Esophagus squamous epithelium (tissue), 5 donors: ENCODE data around the gene RTN4RL1. TPM values are rescaled to one million over a fixed set of nuclear protein-coding genes. Genes with fewer than 3 reads are reported as not detected.
A peak's percentile ranks its signal among the peaks of the same experiment; 100 is the strongest.
"Not testable (repeated sequence)": the region's sequence is repeated elsewhere in the genome, so short reads cannot be mapped to it uniquely, and the experiment has no call there.

Source experiments
- DNase-seq: peaks from one replicate; lab custom pipeline; 2025; lab: John Stamatoyannopoulos, UW
- H3K27ac ChIP-seq, 4 donors: fragments of 200-600 bp; sonication (generic); one replicate each; pipeline ENCODE4 v1.5.1; 2016 to 2019; ENCODE audit warnings: mild to moderate bottlenecking in 1 of 4
- H3K27me3 ChIP-seq, 4 donors: fragments of 200-600 bp; sonication (generic); 1 replicate in 3 of 4; 2 replicates in 1 of 4; pipeline versions ENCODE4 v1.5.1 to v1.6.0; 2017 to 2021; ENCODE audit warnings: antibody characterized with exemption in 1 of 4
- H3K36me3 ChIP-seq, 3 donors: fragments of 200-600 bp; sonication (generic); one replicate each; pipeline ENCODE4 v1.5.1; 2016 to 2019
- H3K4me1 ChIP-seq, 3 donors: fragments of 200-600 bp; sonication (generic); one replicate each; pipeline ENCODE4 v1.5.1; 2017 to 2019
- H3K4me3 ChIP-seq, 4 donors: fragments of 200-600 bp; sonication (generic); 1 replicate in 3 of 4; 2 replicates in 1 of 4; pipeline ENCODE4 v1.5.1; 2016 to 2019; ENCODE audit warnings: mild to moderate bottlenecking in 2 of 4, moderate library complexity in 1 of 4
- H3K9me3 ChIP-seq, 3 donors: fragments of 200-600 bp; sonication (generic); one replicate each; pipeline ENCODE4 v1.5.1; 2016 to 2019
- CTCF ChIP-seq, 6 experiments: fragments of 450-650 bp in 4 of 6; fragments of 200-600 bp in 2 of 6; sonication (generic) in 2 of 6; IDR thresholded peaks; one replicate each; pipeline ENCODE4 v1.5.1; 2016 to 2019; ENCODE audit warnings: antibody characterized with exemption in 6 of 6, mild to moderate bottlenecking in 4 of 6, moderate library complexity in 4 of 6
- POLR2A ChIP-seq, 4 donors: fragments of 450-650 bp; IDR thresholded peaks; one replicate each; pipeline ENCODE4 v1.6.1; 2017; ENCODE audit warnings: antibody characterized with exemption in 4 of 4, mild to moderate bottlenecking in 4 of 4, moderate library complexity in 3 of 4
- WGBS, 2 donors: methylation state at CpG; one replicate each; pipeline ENCODE4 v1.1.5; 2018; 5-methylcytosine and 5-hydroxymethylcytosine counted together
- intact Hi-C: fragments of 100-400 bp; cut with DNase I; formaldehyde crosslinking; loops from one replicate; pipeline ENCODE4 v1.15.0; 2022
- total RNA-seq, 4 donors: library from RNA; depleted of rRNA; stranded (reverse); fragments of >200 nt; gene quantifications; one replicate each; pipeline ENCODE4 v1.1.0, GENCODE V29; 2016
- donor health status: DM: yes; HTN: yes; CAD: no.

The RTN4RL1 gene
- total RNA-seq, 4 donors from 2014 or later, result 1.1 to 4.0 (median 2.0) TPM

- TF ChIP-seq POLR2A (IDR thresholded peaks at IDR 0.05) (no peak), CTCF (IDR thresholded peaks at IDR 0.05) (no peak)
- WGBS, 2 donors, result 37 to 54% methylated on average over 10 of the region's 10 CpGs
- DNase-seq, result no peak
These were observed 36.0 kb downstream of the RTN4RL1 start for GRCh38 chr17:1989135-1989534.

GRCh38 chr17:1986783-1987451 lies 38.2 kb downstream of the RTN4RL1 start:
- no peak for TF ChIP-seq CTCF (IDR thresholded peaks at IDR 0.05)
- no peak for TF ChIP-seq POLR2A (IDR thresholded peaks at IDR 0.05)
- DNase-seq, result no peak
- Histone ChIP-seq H3K4me3 (no peak overlapping the region), H3K36me3 (no peaks in the 10 kb centered on the region), H3K9me3 (no peaks in the 10 kb centered on the region), H3K4me1 (peaks cover 0 to 32% (median 12%) of the 10 kb centered on the region in 3 donors), H3K27ac (no peak overlapping the region), H3K27me3 (no peaks in the 10 kb centered on the region)
- 65 to 90% methylated on average over 10 to 12 of the region's 18 CpGs for WGBS, 2 donors
- intact Hi-C loops, result no loop called here

More at GRCh38 chr17:1989135-1989534, 36.0 kb downstream of the RTN4RL1 start:
- Histone ChIP-seq H3K9me3 (no peaks in the 10 kb centered on the region), H3K27ac (peak overlapping the region in 3 of 4 donors; percentile 7 to 54 (median 22)), H3K4me3 (no peak overlapping the region), H3K4me1 (peaks cover 0 to 24% (median 12%) of the 10 kb centered on the region in 3 donors), H3K27me3 (no peaks in the 10 kb centered on the region), H3K36me3 (no peaks in the 10 kb centered on the region)
- intact Hi-C loops, result no loop called here

GRCh38 chr17:1985686-1986085 lies 39.4 kb downstream of the RTN4RL1 start:
- Histone ChIP-seq H3K4me1 (peaks cover 0 to 45% (median 12%) of the 10 kb centered on the region in 3 donors), H3K27me3 (no peaks in the 10 kb centered on the region), H3K36me3 (no peaks in the 10 kb centered on the region), H3K4me3 (no peak overlapping the region), H3K9me3 (no peaks in the 10 kb centered on the region), H3K27ac (no peak overlapping the region)
- no peak for DNase-seq
- 73 to 83% methylated on average over 3 of the region's 4 CpGs for WGBS, 2 donors
- intact Hi-C loops, result no loop called here
- no peak for TF ChIP-seq POLR2A (IDR thresholded peaks at IDR 0.05)
- TF ChIP-seq CTCF (IDR thresholded peaks at IDR 0.05), result no peak

DNA sequence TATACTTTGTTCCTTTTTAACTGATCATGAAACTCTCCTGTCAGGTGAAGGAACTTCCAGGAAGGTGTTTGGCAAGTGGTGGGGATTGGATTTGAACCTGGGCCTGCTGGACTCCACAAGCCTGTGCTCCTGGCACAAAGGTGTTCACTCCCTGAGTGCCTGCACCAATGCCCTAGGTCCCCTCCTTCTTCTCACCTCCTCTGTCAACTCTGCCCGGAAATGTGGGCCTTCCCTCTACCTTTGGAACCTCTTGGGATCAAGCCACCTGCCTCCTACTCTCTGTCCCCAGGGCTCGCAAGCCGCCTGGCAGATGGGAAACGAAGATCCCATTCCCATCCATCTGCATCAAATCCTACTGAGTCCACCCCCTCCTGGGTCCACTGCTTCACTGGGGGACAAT lies 40.0 kb downstream of the RTN4RL1 start:
- 83 to 92% methylated on average over 4 of the region's 4 CpGs for WGBS, 2 donors
- Histone ChIP-seq H3K4me1 (peaks cover 0 to 51% (median 12%) of the 10 kb centered on the region in 3 donors), H3K36me3 (no peaks in the 10 kb centered on the region), H3K27me3 (no peaks in the 10 kb centered on the region), H3K27ac (no peak overlapping the region), H3K9me3 (no peaks in the 10 kb centered on the region), H3K4me3 (no peak overlapping the region)
- TF ChIP-seq CTCF (IDR thresholded peaks at IDR 0.05) (no peak), POLR2A (IDR thresholded peaks at IDR 0.05) (no peak)
- intact Hi-C loops, result no loop called here
- DNase-seq, result no peak

GRCh38 chr17:1982793-1983366 lies 42.3 kb downstream of the RTN4RL1 start:
- H3K9me3 ChIP-seq, H3K27me3 ChIP-seq, intact Hi-C loops, H3K4me3 ChIP-seq, H3K27ac ChIP-seq, H3K36me3 ChIP-seq, DNase-seq: not testable (repeated sequence)
- WGBS, 2 donors, result 85 to 89% methylated on average over 7 to 9 of the region's 13 CpGs
- peaks cover 0 to 43% (median 0%) of the 10 kb centered on the region in 3 donors for H3K4me1 ChIP-seq
